Right forelimb (tissue), 1 donor: ENCODE data around the gene LIN37.
A peak's percentile ranks its signal among the peaks of the same experiment; 100 is the strongest.

Experiments used
- DNase-seq: peaks from one replicate; pipeline ENCODE4 v3.0.0-alpha.2; 2018

LIN37 gene

DNA sequence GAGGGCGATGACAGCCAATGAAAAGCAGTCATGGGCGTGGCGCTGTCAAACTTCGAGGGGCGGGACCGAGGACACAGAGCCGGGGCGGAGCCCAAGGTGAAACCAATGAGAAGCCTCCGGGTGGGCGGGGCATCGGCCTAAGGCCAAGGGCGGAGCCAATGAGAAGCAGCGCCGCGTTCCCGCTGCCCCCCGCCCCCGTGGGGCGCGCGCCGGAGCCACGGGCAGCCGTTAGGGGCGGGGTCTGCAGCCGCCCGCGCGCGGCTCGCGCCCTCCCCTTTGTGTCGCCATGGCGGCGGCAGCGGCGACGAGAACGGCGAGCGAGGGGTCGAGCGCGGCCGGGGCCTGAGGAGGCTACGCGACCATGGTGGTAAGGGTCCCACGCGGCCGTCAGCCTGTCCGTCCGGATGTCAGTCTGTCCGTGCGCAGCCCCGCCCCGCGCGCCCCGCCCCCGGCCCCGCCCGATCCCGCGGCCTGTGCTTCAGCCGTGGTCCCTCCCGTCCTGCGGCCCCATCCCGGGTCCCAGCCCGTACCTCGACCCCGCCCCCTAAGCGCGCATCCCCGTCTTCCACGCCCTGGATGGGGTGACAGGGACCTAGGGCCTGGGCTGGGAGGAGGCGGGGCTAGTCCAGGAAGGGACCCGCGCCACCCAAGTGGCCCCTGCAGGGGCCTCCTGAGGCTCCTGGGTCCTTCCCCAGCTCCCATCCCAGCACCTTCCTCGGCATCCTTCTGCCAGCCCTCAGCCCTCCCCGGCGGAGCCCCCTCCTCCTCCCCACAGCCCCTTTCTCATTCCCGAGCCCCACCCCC is 27.1 kb downstream of the LIN37 start, which contains the start of gene ARHGAP33:
TSS of gene ARHGAP33 (plus strand) at position 267 of the 804 bp plus-strand sequence. CDS start at position 362, 95 bp downstream.
- DNase-seq, result peak; percentile 99

DNA sequence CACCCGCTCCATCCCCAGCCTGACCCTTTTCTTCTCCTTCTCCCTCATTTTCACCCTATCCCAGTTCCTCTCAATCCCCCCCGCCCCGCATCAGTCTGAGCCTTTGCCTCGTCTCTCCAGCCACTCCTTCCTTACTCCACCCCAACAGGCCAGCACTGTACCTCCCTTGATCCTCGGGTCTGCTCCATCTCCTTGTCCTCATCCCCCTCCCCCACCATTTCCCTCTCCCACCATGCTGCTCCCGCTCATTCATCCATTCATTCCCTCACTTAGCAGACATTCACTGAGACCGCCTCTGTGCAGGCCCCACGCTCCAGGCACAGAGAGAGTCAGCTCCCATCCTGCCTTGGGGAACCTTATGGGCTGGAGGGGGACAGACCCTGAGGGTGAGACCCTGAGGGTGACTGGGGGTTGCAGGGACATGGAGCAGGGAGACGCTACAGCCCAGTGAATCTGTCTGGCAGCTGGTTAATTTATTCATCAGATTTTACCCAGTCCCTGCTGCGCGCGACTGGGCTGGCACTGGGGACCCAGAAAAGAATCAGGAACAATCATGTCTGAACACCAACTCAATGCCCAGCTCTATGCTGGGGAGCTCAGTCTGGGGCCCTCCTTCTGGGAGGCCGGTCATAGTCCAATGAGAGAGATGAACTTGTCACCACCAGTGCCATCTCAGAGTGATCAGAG is 27.9 kb downstream of the LIN37 start:
- no peak for DNase-seq

DNA sequence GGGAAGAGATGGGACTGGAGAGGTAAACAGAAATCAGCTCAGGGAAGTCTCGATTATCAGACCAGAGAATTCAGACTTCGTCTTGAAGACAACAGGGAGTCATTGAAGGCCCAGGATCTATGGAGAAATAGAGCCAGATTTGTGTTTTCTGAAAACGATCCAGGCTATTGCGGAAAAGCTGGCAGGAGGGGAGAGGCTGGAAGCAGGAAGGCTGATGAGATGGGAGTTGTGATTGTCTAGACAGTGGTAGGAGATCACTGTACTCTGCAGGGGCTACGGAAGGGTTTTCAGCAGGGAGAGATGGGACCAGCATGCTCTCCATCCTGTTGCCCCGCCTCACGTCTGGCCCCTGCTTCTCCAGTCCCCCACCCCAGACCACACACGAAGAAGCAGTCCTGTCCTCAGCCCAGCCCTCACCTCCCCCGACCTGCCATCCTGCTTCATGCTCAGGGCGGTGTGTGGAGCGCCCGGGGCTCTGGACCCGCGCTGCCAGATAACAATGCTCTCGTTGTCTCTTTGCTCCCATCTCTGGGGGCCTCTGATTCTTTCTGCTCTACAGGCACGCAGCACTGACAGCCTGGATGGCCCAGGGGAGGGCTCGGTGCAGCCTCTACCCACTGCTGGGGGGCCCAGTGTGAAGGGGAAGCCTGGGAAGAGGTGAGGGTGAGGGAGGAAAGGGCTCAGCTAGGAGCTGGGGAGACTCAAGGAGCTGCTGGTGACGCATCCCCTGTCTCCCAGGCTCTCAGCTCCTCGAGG is 28.9 kb downstream of the LIN37 start:
- DNase-seq, result no peak

DNA sequence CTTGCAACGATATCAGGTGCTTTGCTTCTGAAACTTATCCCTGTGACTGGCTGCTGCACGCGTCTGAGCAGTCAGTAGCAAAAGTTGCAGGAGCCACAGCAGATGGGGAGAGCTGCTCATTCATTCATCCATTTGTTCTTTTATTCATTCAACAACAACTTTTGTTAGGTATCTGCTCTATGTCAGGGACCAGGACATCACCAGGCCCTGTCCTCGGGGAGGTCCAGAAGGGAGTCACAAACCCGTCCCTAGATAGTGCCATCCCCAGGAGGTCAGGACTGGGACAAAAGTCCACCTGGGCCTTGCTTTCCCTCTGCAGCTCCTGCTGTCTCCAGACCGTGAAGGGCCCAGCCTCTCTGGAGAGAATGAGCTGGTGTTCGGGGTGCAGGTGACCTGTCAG is 29.6 kb downstream of the LIN37 start:
- no peak for DNase-seq

DNA sequence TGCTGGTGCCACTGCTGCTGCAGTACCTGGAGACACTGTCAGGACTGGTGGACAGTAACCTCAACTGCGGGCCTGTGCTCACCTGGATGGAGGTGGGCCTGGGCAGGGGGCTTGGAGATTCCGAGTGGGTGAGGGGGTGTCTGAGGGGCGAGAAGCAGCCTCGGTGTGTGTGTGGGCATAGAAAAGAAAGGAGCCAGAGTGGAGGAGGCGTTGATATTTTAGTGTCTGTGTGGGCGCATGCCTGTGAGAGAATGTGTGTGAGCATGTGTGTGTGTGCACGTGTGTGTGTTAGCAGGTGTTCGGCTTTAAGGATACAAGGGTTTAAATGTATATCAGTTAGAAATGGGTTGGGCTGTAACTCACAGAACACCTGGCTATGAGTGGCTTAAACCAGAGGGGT is 30.7 kb downstream of the LIN37 start:
- no peak for DNase-seq

DNA sequence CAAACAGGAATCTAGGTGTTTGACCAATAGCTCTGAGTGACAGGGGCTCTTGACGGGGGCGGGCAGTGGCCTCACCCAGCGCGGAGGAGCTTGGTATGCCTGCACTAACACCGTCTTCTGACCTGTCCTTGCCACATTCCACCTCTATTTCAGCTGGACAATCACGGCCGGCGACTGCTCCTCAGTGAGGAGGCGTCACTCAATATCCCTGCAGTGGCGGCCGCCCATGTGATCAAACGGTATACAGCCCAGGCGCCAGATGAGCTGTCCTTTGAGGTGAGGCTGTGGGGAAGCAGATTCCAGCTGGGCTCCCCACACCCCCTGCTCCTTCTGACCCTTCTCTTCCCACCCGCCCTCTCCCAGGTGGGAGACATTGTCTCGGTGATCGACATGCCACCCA is 31.7 kb downstream of the LIN37 start:
- DNase-seq, result no peak

DNA sequence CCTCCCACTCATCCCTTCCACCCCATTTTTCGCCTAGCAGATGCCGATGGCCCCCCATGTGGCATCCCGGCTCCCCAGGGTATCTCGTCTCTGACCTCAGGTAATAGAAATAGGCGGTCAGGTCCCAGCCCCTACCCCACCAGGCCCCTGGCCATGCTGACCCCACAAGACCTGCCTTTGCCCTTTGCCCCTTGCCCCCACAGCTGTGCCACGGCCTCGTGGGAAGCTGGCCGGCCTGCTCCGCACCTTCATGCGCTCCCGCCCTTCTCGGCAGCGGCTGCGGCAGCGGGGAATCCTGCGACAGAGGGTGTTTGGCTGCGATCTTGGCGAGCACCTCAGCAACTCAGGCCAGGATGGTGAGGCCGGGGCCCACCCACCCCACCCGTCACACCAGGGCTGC is 32.3 kb downstream of the LIN37 start:
- no peak for DNase-seq

DNA sequence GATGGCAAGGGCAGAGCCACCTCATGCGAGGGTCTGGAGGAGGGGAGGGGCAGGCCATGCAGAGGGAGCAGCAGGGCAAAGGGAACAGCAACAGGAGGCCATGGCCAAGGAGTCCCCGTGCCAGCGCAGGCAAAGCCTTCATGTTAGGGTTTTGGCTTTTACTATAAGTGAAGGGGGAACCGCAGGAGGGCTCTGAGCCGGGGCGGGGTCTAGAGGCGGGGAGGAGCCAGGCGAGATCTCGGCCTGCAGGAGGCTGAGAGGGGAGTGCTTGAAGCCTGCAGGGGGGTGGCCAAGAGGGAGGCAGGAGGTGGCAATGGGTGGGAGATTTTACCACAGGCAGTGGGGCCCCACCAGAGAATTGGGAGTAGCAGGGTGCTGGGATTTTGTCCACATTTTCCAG is 33.3 kb downstream of the LIN37 start:
- DNase-seq, result no peak

DNA sequence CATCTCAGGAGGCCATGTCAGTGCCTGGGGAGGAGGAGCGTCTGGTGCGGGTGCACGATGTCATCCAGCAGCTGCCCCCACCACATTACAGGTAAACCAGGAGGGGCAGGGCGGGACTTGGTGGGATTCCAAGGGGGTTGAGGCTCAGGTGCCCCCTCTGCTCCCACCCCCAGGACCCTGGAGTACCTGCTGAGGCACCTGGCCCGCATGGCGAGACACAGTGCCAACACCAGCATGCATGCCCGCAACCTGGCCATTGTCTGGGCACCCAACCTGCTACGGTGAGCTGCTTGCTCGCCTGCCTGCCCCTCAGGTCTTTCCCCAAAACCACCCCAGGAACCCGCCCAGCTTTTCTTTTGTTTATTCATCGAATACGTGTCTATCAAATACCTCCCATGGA is 34.2 kb downstream of the LIN37 start:
- DNase-seq, result no peak

DNA sequence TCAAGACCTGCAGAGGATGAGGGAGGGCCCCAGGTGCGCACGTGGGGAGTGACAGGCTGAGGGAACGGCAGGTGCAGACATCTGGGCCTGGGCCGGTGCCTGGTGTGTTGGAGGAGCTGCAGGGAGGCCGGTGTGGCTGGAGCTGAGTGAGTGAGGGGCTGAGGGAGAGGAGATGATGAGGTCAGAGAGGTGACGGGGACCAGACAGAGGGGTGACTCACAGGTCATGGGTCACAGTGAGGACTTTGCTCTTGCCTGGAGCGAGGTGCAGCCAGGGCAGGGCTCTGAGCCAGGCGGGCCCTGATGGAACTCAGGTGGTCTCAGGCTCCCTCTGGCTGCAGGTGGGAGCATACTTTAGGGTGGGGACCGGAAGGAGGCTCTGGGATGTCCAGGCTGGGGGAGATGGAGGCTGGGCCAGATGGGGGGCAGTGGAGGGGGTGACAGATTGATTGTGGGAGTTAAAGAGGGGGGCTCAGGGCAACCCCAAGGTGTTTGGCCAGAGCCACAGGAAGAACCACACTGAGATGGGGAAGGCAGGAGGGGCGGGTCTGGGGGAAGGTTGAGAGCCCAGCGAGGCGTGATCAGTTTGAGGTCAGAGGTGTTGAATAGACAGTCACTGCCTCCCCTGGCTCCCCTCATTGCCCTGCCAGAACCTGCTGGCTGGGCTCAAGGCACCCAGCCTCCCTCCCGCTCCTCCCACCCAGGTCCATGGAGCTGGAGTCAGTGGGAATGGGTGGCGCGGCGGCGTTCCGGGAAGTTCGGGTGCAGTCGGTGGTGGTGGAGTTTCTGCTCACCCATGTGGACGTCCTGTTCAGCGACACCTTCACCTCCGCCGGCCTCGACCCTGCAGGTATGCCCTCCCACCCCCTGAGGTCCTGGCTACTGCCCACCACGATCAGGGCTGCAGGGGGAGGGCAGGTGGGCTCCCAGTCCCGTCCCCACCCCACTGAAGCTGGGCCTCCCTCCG is 35.4 kb downstream of the LIN37 start:
- DNase-seq, result no peak

DNA sequence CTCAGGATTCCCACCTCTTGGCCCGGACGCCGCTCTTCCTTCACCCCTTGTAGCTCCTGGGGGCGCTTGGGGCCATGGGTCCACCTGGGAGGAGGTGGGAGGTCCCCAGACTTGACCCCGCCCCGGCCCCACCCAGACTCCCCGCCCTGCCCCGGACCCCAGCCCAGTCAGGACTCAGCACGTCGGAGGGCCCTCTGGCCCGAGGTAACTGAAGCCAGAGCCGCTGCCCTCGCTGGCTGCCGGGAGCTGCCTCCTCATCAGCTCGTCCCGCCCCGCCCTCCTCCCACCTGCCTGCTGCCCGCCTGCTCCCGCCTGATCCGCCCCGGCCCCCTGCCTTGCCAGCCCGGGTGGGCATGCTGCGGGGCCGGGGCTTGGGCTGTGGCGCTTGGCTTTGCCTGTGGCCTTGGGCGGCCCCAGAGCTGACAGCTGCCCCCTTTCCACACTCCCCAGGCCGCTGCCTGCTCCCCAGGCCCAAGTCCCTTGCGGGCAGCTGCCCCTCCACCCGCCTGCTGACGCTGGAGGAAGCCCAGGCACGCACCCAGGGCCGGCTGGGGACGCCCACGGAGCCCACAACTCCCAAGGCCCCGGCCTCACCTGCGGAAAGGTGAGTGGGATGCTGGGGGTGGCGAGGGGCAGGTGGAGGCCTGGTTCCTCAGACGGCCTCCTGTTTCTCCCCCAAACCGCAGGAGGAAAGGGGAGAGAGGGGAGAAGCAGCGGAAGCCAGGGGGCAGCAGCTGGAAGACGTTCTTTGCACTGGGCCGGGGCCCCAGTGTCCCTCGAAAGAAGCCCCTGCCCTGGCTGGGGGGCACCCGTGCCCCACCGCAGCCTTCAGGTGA is 36.3 kb downstream of the LIN37 start:
- DNase-seq, result no peak

DNA sequence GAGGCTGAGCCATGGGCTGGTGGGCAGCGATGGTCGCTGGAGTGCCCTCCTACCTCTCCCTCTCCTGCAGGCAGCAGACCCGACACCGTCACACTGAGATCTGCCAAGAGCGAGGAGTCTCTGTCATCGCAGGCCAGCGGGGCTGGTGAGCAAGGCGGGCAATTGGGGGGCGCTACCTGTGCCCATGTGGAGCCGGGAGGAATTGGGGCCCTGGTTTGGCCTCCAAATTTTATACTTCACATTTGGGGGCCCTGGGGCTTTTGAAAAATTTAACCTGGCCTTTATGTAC is 36.9 kb downstream of the LIN37 start:
- DNase-seq, result no peak

DNA sequence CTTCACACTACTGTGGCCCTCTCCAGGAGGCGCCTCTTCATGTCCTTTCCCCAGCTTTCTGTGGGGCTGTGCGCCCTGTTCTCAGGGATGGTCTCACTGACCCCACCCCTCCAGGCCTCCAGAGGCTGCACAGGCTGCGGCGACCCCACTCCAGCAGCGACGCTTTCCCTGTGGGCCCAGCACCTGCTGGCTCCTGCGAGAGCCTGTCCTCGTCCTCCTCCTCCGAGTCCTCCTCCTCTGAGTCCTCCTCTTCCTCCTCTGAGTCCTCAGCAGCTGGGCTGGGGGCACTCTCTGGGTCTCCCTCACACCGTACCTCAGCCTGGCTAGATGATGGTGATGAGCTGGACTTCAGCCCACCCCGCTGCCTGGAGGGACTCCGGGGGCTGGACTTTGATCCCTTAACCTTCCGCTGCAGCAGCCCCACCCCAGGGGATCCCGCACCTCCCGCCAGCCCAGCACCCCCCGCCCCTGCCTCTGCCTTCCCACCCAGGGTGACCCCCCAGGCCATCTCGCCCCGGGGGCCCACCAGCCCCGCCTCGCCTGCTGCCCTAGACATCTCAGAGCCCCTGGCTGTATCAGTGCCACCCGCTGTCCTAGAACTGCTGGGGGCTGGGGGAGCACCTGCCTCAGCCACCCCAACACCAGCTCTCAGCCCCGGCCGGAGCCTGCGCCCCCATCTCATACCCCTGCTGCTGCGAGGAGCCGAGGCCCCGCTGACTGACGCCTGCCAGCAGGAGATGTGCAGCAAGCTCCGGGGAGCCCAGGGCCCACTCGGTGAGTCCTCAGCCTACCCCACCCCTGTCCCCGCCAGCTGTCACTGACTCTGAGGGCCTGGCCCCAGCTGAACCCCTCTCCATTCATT is 38.2 kb downstream of the LIN37 start:
- DNase-seq, result no peak

DNA sequence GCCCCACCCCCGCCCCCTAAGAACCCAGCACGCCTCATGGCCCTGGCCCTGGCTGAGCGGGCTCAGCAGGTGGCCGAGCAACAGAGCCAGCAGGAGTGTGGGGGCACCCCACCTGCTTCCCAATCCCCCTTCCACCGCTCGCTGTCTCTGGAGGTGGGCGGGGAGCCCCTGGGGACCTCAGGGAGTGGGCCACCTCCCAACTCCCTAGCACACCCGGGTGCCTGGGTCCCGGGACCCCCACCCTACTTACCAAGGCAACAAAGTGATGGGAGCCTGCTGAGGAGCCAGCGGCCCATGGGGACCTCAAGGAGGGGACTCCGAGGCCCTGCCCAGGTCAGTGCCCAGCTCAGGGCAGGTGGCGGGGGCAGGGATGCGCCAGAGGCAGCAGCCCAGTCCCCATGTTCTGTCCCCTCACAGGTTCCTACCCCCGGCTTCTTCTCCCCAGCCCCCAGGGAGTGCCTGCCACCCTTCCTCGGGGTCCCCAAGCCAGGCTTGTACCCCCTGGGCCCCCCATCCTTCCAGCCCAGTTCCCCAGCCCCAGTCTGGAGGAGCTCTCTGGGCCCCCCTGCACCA is 38.9 kb downstream of the LIN37 start:
- no peak for DNase-seq

DNA sequence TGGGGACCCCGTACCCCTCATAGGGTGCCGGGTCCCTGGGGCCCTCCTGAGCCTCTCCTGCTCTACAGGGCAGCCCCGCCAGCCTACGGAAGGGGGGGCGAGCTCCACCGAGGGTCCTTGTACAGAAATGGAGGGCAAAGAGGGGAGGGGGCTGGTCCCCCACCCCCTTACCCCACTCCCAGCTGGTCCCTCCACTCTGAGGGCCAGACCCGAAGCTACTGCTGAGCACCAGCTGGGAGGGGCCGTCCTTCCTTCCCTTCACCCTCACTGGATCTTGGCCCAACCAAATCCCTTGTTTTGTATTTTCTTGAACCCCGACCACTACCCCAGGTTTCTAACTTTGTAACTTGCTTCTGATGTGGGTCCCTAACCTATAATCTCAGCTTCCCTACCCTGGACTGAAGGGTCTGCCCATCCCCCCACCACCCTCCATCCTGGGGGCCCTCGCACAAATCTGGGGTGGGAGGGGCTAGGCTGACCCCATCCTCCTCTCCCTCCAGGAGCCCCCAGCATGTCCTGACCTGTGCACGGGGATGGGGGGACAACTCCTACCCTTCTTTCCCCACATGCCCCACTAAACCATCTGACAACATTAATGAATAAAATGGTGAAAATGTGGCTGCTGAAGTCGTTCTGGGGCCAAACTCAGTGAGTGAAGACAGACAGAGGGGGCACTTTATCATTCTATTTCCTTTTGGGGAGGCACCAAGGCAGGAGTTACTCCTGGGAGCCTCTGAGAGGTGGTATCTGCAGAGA is 40.0 kb downstream of the LIN37 start:
- no peak for DNase-seq

DNA sequence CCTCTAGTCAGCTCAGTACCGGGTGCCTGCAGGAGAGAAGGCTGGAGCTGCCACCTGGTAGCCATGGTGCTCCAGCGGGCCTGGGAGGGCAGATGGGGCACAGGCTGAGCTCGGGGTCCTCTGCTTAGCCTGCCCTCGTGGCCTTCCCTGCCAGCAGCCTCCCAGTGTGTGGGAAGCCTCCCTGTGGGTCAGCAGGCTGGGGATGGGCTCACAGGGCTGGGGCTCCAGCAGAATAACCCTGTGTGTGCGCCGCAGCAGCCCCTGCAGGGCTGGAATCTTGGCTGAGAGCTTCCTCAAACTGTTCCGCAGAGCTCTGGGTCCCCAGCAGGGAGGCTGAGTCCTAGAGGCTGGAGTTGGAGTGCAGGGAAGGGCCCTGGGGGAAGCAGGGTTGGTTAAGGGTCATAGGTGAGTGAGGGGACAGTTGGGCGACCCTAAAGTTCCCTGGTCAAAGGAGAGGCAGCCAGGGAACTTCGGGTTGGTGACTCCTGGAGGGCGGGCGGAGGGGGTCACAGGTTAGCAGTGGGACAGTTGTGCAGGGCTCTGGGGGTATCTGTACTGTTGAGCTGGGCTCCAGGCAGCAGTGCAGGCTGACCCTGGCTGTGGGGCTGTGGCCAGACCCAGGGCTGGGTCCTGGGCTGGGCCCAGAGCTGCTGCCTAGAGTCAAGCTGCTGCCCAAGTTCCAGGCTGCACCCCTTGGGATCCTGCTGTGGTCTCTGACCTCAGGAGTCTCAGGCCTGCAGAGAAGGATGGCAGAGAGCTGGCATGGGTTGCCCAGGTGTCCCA is 41.0 kb downstream of the LIN37 start:
- no peak for DNase-seq

DNA sequence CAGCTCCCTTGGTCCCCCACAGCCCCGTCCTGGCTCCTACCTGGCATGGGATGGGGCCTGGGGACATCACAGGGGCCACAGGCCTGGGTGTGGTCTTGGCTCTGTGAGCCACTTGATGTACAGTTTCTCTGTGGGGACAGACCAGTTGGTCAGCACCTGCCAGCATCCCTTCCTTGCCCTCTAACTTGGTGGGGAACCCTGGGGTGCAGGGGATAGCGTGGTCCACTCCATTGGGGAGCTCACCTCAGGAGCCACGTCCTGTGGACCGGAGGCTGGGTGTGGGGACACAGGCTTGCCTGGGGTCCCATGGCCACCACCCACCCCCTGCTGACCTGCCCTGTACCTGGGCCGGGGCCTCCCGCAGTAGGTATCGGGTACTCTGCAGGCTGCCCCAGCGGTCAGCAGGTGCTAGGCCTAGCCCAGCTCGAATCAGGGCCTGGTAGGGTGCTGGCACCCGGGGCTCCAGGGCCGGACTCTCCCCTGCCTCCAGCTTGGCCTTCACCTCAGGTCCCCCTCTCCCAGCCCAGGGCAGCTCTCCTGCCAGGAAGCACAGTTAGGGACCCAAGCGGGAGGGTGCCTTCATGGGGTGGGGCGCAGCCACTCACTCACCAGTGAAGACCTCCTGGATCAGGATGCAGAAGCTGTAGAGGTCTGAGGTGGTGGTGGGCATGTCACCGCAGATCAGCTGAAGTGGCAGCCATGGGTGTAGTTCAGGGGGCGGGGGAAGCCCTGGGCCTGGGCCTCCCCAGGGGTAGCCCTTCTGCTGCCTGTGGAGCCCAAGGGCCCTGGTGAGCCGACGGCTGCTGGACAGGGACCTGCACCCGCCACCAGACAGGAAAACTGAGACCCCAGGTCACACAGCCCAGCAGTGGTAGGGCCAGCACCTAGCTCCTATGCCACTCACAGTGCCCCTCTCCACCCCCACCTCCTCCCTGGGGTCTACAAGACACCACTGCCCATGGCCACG is 41.9 kb downstream of the LIN37 start:
- DNase-seq, result no peak
